GM21786 (cell line): ENCODE results near the gene METRNL.

Experiments
- ATAC-seq: cut with Tn5 transposase; IDR thresholded peaks from one replicate; pipeline ENCODE4 v1.9.1; 2021; ENCODE audit not compliant: unreplicated experiment

The METRNL gene

DNA sequence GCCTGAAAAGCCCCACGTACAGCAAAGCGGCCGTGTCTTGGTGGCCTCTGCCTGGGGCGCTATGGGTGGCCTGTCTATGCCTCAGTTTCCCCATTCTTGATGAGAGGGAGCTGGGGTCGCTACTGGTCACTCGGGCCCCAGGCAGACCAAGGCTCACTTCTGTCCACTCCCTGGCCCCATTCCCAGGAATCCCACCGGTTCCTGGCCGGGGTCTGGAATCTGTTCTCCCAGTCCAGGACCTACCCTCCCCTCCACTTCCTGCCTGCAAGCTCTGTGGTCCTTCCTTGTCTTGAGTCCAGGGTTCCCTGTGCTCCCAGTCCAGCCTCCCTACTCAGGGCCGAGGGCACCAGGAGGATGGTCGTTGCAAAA lies 24.5 kb downstream of the METRNL start:
- no peak for ATAC-seq

DNA sequence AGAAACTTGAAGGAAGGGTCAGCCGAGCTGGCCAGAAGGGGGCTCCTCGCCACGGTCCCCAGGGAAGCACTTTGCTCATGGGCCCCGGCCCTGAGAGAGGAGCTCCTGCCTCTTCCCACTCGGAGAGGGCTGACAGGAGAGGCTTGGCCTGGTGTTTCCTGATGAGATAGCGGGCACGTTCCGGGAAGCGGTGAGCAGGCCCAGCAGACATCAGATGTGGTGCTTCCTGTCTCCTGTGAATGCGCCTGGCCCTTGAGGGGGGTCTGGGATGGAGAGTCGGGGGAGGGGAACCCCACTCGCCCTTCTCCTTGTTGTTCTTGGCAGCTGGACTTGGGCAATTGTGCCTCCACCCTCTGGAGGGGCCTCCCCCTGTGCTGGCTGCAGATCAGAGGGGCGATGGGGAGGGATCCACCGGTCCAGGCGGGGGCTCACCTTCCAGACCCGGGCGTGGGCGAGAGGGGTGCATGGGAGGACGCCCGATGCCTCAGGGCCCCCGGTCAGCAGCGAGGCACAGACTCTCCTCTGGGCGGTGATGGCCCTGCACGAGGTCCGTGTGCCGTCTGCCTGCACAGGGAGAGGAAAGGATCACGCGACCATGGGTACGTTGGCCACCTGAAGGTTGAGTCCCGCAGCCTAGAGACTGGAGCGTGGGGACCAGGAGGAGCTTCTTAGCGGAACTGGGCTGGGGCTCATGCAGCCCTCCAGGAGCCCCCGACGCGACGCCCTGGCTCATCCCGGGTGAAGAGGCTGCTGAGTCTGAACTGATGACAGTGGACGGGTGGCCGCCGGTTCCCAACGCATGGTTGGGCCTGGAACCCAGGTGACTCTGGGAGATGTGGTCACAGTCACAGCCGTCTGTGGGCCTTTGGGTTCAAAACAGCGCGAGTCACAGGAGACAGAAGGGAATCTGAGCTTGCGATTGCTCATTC lies 25.4 kb downstream of the METRNL start:
- ATAC-seq: no peak

DNA sequence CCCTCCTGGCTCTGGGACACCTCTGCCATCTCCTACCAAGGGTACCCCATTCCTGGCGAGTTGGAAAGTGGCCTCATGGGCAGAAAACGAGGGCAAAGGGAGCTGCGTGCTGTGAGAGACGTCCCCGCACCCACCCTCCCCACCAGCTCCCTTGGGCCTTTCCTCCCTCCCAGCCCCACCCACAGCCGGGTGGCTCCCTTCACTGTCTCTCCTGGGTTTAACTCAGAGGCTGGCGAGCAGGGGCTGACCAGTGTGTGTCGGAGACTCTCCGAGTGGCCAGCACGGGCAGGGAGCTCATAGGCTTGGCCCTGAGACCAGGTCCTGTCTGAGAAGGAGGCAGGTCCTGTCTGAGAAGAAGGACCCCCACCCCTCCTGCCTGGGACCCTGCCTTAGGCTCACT lies 26.1 kb downstream of the METRNL start:
- no peak for ATAC-seq

DNA sequence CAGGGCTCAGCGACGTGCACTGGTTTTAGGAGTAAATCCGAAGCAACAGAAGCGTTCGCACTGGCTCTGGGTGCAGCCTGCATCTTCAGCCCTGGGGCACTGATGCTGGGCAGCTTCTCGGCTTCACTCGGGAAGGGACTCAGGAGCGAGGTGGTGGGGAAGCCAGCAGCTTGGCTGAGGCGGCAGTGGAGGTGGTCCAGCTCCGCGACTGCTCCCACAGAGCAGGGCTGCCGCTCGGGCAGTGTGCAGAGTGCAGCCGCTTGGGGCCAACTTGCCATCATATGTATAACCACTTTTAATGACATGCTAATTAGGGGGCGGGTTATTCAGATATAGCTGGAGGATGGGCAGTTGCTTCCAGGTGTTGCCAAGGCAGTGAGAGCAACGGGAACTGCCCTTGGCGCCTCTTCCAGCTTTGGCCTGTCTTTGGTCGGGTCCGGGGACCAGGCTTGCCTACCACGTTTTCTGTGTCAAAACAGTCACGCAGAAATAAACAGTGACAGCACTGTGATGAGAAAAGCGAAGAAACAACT lies 26.7 kb downstream of the METRNL start:
- ATAC-seq: no peak

DNA sequence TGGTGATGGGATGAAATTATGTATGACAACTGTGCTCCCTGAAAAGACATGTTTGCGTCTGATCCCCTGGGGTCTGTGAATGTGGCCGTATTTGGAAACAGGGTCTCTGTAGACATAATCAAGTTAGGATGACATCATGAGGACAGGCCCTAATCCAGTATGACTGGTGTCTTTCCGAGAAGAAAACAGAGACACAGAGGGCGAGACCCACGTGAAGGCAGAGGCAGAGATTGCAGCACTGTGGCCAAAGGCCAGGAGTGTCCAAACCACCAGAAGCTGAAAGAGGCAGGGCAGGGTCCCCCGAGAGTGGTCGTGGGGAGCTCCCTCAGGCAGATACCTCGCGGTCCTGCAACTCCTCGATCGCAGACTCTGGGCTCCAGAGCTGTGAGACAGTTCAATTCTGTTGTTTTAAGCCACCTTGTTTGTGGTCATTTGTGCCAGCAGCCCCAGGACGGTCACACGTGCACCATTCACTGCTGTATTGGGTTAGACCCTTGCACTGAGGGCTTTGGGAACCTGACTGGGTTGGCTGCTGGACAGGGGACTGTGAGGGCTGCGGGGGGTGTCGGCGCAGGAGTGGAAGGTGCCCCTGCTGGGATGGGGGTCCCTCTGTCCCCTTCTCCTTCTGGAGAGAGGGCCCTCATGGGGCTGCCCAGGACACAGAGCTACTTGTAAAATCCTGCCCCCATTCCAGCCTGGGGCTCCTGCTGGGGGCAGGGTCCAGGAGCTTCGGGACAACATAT lies 27.7 kb downstream of the METRNL start:
- no peak for ATAC-seq

DNA sequence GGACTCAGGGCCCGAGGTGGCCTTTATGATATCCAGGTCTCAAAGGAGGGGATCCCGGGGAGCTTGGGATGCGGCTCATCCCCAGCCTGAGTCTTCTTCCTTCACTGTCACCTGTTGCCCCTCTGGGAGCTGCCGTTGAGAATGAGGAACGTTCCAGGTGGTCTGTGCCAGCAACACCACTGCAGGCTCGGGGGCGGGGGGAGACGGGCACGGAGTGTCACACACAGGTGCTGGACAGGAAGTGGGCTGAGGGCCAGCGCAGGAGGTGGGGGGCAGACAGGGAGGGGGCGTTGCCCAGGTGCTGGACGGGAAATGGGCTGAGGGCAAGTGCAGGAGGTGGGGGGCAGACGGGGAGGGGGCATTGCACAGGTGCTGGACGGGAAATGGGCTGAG lies 28.2 kb downstream of the METRNL start:
- no peak for ATAC-seq

DNA sequence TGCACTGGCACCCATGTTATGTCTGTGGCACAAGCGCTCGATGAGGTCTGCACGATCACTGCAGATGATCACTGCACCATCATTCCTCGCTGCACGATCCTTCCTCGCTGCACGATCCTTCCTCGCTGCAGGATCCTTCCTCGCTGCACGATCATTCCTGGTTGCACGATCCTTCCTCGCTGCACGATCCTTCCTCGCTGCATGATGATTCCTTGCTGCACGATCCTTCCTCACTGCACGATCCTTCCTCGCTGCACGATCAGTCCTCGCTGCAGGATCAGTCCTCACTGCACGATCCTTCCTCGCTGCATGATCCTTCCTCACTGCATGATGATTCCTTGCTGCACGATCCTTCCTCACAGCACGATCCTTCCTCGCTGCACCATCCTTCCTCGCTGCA lies 29.3 kb downstream of the METRNL start:
- no peak for ATAC-seq

DNA sequence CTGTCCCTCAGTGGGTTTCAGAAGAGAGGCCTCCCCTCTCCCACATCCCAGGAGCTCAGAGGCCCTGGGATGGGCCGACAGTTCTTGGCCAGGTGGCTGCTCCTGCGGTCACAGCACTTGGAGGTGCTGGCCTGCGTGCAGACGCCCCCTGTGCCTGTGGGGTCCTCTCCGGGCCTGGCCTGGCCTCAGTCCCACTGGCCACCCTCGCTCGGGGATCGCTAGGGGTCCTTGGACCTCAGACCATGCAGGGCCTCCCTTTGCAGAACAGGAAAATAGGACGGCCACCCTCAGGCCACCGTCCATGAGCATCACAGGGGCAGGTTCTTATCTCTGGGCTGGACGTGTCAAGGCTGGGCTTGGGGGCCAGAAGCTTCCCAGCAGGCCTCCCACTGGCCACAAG lies 30.0 kb downstream of the METRNL start:
- no peak for ATAC-seq

DNA sequence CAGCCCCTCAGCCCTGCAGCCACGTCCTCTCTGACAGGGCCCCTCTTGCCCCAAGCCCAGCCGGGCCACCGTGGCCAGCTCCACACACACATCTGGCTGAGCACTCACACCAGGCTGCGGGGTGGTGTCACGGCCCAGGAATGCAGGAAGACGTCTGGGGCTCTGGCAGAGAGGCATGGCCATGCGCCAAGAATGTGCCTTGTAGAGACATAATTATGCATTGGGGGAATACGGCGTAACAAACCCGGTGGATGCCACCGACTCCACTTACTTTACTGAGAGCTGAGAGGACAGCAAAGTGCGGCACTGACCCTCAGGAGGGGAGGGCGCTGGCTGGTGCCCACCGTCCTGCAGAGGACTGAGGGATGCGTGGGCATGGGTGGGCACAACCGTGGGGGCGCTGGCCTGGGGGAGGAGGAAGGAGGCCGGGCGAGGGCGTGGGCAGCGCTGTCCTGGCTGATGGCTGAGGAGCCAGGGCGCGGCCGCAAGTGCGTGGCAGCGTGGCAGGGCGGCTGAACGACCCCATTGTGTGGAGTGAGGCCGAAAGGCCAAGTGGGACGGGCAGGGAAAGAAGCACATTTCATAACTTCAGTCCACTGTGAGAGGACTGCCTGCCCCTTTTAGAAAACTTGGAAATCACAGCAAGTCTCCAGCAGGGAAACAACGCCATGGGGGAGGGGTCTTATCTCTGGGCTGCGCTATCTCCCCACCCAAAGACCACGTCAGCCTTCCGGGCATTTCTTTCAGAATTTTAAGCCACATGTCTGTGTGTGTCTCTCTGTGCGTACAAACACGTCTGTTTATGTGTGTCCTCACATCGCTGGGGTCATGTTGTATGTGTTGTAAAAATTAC lies 30.6 kb downstream of the METRNL start:
- no peak for ATAC-seq

DNA sequence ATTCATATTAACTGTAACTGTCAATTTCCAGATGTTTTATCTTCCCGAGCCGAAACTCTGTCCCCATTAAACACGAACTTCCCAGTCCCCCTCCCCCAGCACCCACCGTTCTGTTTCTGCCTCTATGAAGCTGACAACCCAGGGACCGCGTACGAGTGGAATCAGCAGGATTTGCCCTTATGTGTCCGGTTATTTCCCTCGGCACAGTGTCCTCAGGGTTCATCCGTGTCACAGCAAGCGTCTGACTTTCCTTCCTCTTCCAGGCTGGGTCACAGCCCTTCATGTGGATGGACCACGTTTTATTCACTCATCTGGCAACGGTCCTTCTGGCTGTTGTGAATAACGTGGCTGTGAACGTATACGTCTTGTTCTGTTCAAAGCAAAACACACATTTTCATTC lies 31.3 kb downstream of the METRNL start:
- ATAC-seq: no peak

DNA sequence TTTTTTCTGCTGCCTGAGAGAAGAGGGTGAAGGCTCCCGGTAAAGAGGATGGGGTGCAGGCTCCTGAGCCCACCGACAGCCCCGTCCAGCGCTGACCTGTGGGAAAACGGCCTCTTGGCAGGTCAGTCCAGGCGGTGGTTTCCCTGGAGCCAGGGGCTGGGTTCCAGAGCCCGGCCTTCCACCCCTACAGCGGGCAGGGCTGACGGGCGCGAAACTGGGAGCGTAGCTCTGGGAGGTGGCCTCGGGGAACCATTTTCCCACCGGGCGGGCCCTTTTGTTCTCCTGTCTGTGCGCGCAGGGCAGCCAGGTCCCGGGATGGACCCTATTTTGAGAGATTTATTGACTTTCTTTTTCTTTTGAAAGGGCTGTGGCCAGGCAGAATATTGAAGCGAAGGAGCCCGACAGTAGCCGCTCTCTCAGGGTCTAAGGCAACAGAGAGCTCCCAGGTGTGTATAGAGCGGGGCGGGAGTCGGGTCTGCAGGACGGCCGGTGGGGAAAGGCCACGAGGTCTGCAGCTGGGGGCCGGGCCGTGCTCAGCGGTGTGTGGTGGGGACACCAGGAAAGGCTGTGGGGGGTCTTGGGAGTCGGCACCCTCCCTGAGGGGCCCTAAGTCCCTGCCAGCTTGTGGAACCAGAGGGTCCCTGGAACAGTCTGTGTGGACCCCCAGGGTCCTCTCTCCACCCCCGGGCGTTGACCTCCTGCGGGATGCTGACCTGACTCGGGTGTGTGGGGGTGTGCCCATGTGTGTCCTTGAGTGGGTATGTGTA lies 32.3 kb downstream of the METRNL start:
- no peak for ATAC-seq

DNA sequence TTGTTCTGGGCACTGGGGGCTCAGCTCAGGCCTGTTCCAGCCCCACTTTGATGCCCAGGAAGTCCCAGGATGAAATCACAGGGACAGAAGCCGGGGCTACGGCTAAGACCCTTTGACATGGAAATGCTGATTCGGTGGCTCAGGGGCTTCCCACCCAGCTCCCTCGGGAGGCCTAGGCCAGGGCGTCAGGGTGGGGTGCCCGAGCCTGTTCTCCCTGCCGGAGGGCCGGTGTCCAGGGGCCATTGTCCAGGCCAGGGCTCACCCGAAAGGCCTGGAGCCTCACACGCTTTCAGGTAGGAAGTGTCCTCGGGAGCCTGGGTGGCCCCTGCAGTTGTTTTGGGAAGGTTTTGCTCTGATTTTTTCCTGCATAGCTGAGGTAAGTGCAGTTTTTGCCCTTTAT lies 34.0 kb downstream of the METRNL start:
- no peak for ATAC-seq

DNA sequence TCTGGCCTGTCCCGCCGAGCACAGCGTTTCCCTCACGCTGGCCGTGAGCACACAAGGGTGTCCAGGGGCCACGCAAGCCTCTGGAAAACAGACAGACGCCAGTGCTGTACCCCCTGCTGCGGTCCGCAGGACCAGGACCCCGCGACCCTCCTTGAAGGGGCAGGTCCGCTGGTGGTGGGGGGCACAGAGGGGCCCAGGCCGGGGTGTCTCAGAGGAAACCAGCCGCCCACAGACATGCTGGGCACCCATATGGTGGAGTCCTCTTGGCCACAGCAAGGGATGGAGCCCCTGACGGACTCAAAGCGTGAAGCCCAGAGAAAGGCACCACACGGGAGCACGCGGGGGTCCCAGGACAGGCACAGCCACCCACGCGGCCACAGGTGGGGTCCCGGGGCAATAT lies 34.4 kb downstream of the METRNL start:
- ATAC-seq: no peak

DNA sequence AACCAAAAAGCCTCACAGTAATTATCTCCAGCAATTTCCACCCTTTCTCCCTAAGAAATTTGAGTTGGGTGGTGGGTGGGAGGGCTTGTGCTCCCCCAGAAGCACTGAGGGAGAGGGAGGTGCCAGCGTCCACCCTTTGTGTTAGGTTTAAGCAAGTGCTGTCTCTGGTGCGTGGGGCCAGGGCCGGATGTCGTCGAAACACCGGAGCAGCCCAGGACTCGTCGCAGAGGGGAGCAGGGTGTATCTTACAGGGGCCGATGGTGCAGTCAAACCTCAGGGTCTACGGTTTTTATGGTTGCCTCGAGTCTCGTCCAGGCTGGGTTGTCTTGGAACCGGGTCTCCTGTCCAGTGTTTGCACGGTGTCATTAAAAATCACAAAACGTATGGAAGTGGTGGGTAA lies 35.3 kb downstream of the METRNL start:
- ATAC-seq: no peak

DNA sequence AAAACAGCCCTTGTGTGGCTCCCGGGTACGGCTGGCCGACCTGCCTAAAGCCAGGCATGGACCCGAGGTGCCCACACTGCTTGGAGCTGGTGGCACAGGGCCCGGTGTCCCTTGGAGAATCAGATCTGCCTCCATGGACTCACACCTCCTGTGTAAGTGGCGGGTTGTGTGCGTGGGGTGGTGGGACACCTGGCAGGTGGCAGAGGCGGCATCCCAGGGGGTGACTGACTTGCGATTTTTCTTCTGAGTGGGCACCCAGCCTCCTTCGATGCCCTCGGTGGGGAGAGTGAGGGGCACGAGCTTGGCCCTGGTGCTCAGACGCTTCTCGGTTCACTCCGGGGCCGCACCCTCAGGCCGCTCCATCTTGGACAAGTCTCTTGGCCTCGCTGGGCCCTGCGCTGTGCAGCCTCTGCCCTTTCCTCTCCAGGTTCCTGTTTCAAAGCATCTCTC lies 35.8 kb downstream of the METRNL start:
- no peak for ATAC-seq

DNA sequence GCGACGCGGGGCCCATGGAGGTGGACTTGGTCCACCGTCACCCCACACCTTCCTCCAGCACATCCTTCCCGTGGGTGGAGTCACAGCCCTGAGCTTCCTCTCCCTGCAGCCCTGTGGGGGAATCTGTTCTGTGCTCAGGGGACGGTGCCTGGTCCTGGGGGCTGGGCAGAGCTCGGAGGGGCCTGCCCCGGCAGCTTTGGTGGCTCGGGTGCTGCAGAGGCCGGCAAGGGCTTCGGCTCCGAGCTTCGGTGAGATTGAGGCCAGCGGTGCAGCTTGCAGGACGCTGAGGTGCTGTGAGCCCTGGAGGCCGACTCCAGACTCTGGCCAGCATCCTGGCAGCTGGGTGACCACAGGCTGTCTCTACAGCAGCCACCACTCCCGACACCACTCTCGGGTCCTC lies 36.4 kb downstream of the METRNL start:
- ATAC-seq: no peak

DNA sequence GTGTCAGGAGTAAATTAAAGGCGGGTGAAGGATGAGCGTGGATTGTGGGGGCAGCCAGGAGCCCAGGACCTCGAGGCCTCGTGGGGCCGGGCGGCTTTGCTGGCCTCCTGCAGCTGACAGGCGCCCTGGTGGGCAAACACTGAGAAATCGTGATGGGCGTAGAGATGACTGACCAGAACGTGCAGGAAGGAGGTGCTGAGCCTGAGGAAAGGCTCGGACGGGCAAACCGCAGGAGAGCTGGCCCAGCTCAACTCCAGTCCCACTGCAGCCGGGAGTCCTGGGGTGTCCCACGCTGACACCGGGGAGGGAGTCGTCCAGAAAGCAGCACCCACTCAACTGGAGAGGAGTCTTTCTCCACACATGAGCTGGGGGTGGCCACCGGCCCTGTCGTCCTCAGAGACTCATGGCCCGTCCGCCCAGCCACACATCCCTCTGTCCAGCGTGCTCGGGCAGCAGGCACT lies 36.9 kb downstream of the METRNL start:
- ATAC-seq: no peak

DNA sequence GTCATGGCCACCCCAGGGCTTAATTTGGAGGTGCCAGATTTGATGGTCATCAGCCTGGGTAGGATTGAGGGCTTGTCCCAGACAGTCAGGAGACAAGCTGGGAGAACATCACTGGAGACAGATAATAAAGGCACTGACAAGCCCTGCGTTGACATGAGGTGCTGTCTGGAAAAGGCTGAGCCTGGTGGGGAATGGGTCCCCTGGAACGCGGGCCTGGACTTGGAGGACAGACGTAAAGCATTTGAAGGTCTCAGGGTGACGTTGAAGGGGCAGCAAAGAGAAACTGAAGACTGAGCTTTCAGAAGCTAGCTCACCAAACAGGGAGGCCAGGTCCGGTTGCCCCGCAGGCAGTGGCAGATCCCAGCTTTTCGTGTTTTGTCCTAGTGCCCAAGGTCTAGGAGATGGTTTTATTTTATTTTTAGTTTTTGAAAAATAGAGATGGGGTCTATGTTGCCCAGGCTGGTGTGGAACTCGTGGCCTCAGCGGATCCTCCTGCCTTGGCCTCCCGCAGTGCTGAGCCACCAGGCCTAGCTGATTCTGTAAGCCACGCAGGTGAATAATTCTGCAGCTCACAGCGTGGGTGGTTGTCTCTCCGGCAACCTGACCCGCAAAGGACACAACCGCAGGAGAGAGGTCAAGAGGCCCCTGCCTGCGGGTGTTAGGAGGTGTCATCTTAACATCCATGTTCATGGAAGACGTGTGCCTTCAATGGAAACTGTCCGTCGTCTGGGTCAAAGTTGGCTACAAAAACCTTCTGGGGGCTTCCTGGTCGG lies 37.6 kb downstream of the METRNL start:
- no peak for ATAC-seq

DNA sequence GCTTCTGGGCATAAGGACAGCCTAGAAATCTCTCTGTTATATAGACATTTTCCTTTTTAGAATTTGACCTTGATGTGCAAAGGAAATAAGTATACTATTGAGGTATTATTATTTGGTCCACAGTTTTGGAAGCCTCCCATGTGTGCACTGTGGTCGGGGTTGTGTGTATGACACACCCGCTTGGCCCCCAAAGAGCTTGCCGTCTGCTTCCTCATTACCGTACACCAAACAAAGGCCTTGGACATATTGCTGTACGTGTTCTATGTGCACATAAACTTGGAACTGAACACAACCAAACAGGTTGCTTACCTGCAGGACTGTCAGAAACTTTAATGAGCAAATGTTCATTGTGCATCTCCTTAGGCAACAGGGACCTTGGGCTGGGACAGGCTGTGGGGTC lies 38.2 kb downstream of the METRNL start:
- no peak for ATAC-seq
